ENCODE results near the gene SWSAP1. TPM values are rescaled to one million over a fixed set of nuclear protein-coding genes. Genes with fewer than 3 reads are reported as not detected.
"Not testable (repeated sequence)": the region's sequence is repeated elsewhere in the genome, so short reads cannot be mapped to it uniquely, and the experiment has no call there.

Gene SWSAP1
- total RNA-seq, 2 experiments from 2014 or later: 1.5 to 1.7 TPM

DNA sequence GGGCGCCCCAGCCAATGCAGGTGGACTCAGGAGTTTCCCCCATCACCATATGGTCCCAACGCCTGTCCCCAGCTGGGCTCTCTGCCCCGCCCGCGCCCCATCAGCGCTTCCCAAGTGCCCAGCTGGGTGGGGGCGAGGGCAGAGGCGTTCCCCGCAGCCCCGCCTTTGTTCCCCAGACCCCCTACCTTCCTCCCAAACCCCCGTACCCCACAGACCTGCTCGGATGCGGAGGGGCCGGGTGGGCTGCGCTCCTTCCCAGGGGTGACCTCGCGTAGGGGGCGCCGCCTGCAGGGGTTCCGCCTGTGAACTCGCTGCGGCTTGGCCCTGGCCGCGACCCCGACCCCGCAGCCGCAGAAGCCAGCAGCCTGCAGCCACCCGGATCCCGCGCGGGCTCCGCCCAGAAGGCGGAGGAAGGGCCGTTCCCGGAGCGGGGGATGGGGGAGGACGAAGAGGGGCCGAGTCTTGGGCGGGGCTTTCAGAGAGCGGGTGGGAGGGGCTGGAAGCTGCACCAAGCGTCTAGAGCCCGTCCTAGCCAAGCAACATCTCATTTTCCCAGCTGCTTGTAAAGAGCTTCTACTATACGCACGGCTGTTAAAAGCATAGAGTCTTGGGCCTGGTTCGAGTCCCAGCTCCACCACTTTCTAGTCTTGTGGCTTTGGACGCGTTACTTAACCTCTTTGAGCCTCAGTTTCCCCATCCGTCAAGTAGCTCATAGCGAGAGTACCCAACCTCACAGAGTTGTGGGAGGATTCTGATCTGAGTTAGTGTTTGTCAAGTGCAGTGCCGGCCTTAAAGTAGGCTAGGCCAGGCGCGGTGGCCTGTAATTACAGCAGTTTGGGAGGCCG, 35.0 kb upstream of the SWSAP1 start, which contains the start of gene RAB3D:
Gene RAB3D, minus strand, starts transcription at position 404 of the 845 bp plus-strand sequence. CDS start 2,258 bp downstream, outside the sequence.
- H3K36me3 Mint-ChIP-seq: peaks cover 17% of the 10 kb centered on the region
- intact Hi-C loops (cut with micrococcal nuclease): no loop called here
- H3K9me3 Mint-ChIP-seq: peaks cover 3% of the 10 kb centered on the region
- peaks cover 23% of the 10 kb centered on the region for H3K4me1 Mint-ChIP-seq (ENCODE audit: low read depth)
- ChIA-PET POLR2A (interaction anchor here (0.6 to 2.0 kb wide), 3 partner anchors 35 to 42 kb away, joined by 3 to 8 read pairs (median 4); partner anchors contain the start of gene SWSAP1), CTCF (interaction anchor here (0.6 to 1.8 kb wide), 3 partner anchors 42 to 46 kb away, joined by 3 to 5 read pairs (median 3); no protein-coding TSS in a partner anchor)
- H3K27me3 Mint-ChIP-seq: no peaks in the 10 kb centered on the region
- no peak within 1 kb of the TSS for H3K27ac Mint-ChIP-seq
- peak; percentile 93 for DNase-seq
- H3K4me3 Mint-ChIP-seq: peak within 1 kb of the TSS; percentile 81

DNA sequence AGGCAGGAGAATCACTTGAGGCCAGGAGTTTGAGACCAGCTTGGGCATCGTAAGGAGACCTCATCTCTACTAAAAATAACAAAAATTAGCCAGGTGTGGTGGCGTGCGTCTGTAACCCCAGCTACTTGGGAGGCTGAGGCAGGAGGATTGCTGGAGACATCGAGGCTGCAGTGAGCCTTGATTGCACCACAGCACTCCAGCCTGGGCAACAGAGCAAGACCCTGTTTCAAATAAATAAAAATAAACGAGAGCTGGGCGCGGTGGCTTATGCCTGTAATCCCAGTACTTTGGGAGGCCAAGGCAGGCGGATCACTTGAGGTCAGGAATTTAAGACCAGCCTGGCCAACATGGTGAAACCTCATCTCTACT, 34.4 kb upstream of the SWSAP1 start:
- CTCF ChIA-PET: interaction anchor here (1.8 kb wide), 1 partner anchor 43 kb away, joined by 5 read pairs; no protein-coding TSS in a partner anchor
- intact Hi-C loops (cut with micrococcal nuclease); H3K27ac Mint-ChIP-seq; H3K27me3 Mint-ChIP-seq; DNase-seq; H3K9me3 Mint-ChIP-seq: not testable (repeated sequence)
- H3K36me3 Mint-ChIP-seq: peaks cover 16% of the 10 kb centered on the region
- peaks cover 25% of the 10 kb centered on the region for H3K4me1 Mint-ChIP-seq (ENCODE audit: low read depth)
- peak overlapping the region; percentile 81 for H3K4me3 Mint-ChIP-seq
- POLR2A ChIA-PET: interaction anchor here (0.6 to 2.0 kb wide), 2 partner anchors 35 to 43 kb away, joined by 4 to 8 read pairs; partner anchors contain the start of gene SWSAP1

DNA sequence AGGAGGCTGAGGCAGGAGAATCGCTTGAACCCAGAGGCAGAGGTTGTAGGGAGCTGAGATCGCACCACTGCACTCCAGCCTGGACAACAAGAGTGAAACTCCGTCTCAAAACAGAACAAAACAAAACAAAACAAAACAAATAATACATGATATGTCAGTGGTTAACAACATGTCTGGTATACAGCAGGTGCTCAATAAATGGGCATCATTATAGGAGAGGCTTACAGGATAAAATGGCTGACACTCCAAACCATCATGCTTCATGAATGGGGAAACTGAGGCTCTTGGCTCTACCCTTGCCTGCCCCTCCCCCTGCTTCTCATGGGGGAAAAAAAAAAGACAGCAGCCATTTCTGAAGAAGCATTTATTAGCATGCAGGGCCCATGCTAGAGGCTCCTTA, 32.0 kb upstream of the SWSAP1 start:
- DNase-seq: no peak
- H3K27me3 Mint-ChIP-seq: no peaks in the 10 kb centered on the region
- no peaks in the 10 kb centered on the region for H3K9me3 Mint-ChIP-seq
- POLR2A ChIA-PET: no interaction called here
- CTCF ChIA-PET: no interaction called here
- H3K36me3 Mint-ChIP-seq: peaks cover 2% of the 10 kb centered on the region
- H3K4me1 Mint-ChIP-seq (ENCODE audit: low read depth): peaks cover 38% of the 10 kb centered on the region
- intact Hi-C loops (cut with micrococcal nuclease): no loop called here
- no peak overlapping the region for H3K4me3 Mint-ChIP-seq
- no peak overlapping the region for H3K27ac Mint-ChIP-seq

DNA sequence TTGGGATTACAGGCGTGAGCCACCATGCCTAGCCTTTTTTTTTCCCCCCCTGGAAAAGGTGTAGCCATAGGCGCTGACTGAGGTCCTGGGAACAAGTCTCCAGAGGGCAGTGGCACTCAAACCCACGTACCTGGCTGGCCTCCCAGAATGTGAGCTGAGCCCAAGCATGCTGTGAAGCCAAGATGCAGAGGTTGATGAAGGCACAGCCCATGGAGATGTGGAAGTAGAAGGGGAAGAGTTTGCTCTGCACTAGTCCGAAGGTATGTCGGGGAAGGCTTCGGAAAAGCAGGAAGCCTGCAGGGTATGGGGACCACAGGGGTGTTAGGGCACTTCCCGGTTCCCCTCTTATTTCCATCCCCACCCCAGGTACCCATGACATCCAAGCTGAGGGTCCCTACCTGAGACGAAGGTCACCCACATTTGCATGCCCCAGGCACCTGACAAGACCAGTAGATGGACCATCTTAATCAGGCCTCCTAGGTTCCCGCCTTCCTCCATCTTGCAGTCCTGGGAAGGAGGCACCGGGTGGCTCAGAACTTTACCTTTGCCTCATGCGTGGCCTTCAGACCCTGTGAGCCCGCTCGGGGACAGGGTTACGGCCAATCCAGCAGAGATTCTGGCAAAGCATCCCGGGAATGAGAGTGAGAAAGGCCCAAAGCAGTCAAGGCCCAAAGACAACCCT, 29.2 kb upstream of the SWSAP1 start:
- Mint-ChIP-seq H3K4me3 (peak overlapping the region; percentile 80), H3K27ac (peak overlapping the region; percentile 85), H3K27me3 (no peaks in the 10 kb centered on the region), H3K9me3 (peaks cover 14% of the 10 kb centered on the region), H3K4me1 (ENCODE audit: low read depth) (peaks cover 25% of the 10 kb centered on the region), H3K36me3 (peaks cover 10% of the 10 kb centered on the region)
- POLR2A ChIA-PET: interaction anchor here (0.7 to 1.9 kb wide), 3 partner anchors 30 to 253 kb away, joined by 3 to 10 read pairs (median 6); partner anchors contain the start of gene SWSAP1
- intact Hi-C loops (cut with micrococcal nuclease): no loop called here
- no peak for DNase-seq
- CTCF ChIA-PET: interaction anchor here (1.0 to 2.4 kb wide), 4 partner anchors 30 to 102 kb away, joined by 3 to 15 read pairs (median 5); partner anchors contain the start of gene SWSAP1

DNA sequence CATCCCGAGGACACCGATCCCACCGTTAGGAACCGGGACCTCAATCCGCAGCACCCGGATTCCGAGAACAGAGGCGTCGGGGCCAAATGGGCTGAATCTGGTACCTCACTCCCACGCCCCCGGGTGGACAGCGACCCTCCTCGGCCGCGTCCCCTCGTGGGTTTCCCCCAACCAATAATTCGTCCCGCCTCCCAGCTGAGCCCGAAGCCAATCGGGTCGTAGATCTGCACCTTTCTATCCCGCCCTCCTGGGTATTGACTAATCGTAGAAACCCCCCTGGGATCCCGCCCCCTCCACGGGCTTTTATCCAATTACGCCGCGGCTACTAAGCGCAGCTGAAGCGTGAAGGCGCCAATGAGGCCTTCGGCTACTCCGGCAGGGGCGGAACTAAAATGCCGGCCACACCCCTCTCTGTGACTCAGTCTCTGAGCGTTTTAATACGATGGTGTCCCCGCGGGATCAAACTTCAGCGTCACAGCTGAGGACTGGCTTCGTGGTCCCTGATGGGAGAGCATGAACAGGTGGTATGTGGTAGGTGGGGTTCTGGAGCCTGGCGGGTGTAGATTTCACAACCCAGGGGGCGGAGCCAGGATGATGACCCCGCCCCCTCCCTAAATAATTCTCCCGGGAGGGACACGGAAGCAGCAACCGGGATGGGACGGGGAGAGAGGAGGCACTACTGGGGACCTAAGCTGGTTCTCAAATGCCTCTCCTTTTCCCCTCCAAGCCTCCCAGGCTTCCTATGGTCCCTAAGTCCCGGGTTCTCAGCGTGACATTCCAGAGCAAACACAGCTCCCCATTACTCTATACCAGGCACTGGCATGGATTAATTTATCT, 28.1 kb upstream of the SWSAP1 start, which contains the start of the genes CCDC159 and TMEM205:
Gene CCDC159, plus strand, starts transcription at position 416 of the 837 bp plus-strand sequence. Its CDS starts 88 bp downstream, at position 504.
Gene TMEM205, minus strand, starts transcription at position 165 of the 837 bp plus-strand sequence. CDS start 649 bp downstream, outside the sequence.
- peak within 1 kb of the TSS; percentile 85 for H3K27ac Mint-ChIP-seq
- H3K27me3 Mint-ChIP-seq: no peaks in the 10 kb centered on the region
- H3K4me3 Mint-ChIP-seq: peak within 1 kb of the TSS; percentile 80
- ChIA-PET POLR2A (interaction anchor here (0.5 to 1.9 kb wide), 6 partner anchors 22 to 257 kb away, joined by 3 to 10 read pairs (median 3); partner anchors contain the start of genes LDLR and SWSAP1), CTCF (interaction anchor here (0.9 to 2.4 kb wide), 7 partner anchors 22 to 136 kb away, joined by 3 to 15 read pairs (median 7); partner anchors contain the start of gene SWSAP1)
- peaks cover 25% of the 10 kb centered on the region for H3K4me1 Mint-ChIP-seq (ENCODE audit: low read depth)
- H3K9me3 Mint-ChIP-seq: peaks cover 14% of the 10 kb centered on the region
- peak; percentile 100 for DNase-seq
- intact Hi-C loops (cut with micrococcal nuclease): loop anchor here (1.0 kb wide), 2 partner anchors 9 to 28 kb away; partner anchors contain the start of genes PLPPR2 and SWSAP1
- H3K36me3 Mint-ChIP-seq: peaks cover 10% of the 10 kb centered on the region

DNA sequence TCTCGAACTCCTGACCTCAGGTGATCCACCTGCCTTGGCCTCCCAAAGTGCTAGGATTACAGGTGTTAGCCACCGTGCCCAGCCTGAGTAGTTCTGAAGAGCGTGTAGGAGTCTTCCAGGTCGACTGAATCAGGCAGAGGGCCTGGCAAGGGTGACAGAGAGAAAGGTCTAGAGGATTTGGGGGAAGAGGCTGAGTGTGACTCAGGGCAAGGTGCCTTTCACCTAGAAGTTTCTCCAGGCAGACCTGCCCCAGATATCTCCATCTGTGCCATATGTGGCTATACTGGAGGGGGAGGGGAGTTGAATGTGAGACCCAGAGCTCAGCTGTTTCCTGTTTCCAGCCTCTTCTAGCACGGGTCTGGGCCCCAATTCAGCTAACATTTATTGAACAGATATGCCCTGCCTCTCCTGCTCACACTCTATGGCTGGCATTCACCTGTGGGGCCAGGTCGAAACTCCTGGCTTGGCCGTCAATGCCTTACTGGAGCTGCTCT, 26.9 kb upstream of the SWSAP1 start:
- H3K9me3 Mint-ChIP-seq: peaks cover 14% of the 10 kb centered on the region
- ChIA-PET CTCF (interaction anchor here (1.3 to 2.4 kb wide), 3 partner anchors 27 to 135 kb away, joined by 7 to 10 read pairs (median 7); partner anchors contain the start of gene SWSAP1), POLR2A (no interaction called here)
- H3K36me3 Mint-ChIP-seq: peaks cover 8% of the 10 kb centered on the region
- intact Hi-C loops (cut with micrococcal nuclease): no loop called here
- no peak overlapping the region for H3K27ac Mint-ChIP-seq
- DNase-seq: no peak
- no peaks in the 10 kb centered on the region for H3K27me3 Mint-ChIP-seq
- H3K4me3 Mint-ChIP-seq: peak overlapping the region; percentile 80
- H3K4me1 Mint-ChIP-seq (ENCODE audit: low read depth): peaks cover 25% of the 10 kb centered on the region

DNA sequence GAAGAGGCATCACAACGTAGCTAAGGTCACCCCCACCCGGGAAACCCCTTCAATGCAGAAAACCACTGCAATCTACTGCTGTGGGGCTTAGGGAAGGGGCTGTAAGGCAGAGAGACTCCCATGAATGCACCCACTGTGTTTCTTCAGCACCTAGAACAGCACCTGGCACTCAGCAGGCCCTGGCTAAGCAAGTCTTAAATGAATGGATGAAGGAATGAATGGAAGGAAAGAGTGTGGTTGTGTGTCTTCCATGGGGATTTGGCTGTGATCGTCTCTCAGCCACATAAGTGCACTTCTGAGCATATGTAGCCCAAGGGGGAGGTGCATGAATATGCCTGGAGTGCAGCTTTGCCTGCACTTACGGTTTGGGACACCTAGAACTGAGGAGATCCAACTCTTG, 25.3 kb upstream of the SWSAP1 start:
- intact Hi-C loops (cut with micrococcal nuclease): no loop called here
- ChIA-PET CTCF (no interaction called here), POLR2A (interaction anchor here (1.0 kb wide), 1 partner anchor 32 kb away, joined by 4 read pairs; no protein-coding TSS in a partner anchor)
- Mint-ChIP-seq H3K27ac (no peak overlapping the region), H3K4me3 (no peak overlapping the region), H3K4me1 (ENCODE audit: low read depth) (peaks cover 25% of the 10 kb centered on the region), H3K27me3 (no peaks in the 10 kb centered on the region), H3K9me3 (peaks cover 14% of the 10 kb centered on the region), H3K36me3 (peaks cover 8% of the 10 kb centered on the region)
- no peak for DNase-seq

DNA sequence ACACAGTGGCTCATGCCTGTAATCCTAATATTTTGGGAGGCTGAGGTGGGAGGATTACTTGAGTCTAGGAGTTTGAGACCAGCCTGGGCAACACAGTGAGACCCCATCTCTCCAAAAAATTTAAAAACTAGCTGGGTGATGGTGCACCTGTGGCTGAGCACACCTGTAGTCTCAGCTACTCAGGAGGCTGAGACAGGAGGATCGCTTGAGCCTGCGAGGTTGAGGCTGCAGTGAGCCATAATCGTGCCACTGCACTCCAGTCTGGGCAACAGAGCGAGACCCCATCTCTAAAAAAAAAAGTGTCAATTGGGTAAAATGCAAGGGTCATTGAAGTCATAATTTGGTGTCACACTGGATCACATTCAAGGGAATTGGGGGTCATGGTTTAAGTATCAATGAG, 20.4 kb upstream of the SWSAP1 start:
- POLR2A ChIA-PET, H3K9me3 Mint-ChIP-seq, CTCF ChIA-PET: not testable (repeated sequence)

DNA sequence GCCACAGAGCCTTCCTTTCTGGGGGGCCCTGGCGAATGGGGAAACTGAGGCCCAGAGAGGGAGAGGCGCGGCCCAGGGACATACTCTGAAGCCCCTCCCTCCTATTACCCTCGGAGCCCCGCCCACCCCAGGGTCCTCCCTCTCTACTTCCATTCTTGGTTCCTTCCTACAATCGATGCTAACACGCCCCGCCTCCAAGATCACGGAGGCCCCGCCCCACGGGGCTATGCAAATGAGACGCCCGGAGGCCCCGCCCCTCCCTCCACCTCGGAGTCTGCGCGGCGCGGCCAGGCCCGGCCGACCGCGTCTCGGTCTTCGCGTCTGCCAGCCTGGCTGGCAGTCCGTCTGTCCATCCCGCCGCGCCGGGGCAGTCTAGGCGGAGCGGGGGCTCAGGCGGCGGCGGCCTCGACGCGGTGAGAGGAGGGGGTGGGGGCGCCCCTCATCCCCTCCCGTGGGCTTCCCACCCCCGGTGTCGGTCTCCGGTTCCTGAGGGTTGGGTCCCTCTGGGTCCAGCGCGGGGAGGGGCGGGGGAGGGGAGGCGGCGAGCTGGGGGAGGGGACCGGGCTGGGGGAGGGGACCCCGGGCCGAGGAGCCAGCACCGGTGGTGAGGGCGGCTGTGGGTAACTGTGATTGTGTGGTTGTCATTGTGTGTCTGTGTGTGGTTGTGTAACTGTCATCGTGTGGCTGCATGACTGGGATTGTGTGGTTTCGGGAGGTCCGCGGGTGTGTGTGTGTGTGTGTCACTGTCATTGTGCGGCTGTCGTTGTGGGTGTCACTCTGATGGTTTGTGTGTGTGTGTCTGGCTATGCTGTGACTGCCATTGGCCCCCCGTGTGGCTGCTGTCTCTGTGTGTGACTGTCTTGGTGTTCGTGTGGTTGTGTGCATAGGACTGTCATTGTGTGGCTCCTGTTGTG, 19.0 kb upstream of the SWSAP1 start, which contains the start of gene PLPPR2:
Gene PLPPR2, plus strand, starts transcription at position 273 of the 914 bp plus-strand sequence. CDS start 2,242 bp downstream, outside the sequence.
- H3K4me1 Mint-ChIP-seq (ENCODE audit: low read depth): peaks cover 12% of the 10 kb centered on the region
- intact Hi-C loops (cut with micrococcal nuclease): loop anchor here (1.0 kb wide), 1 partner anchor 9 kb away; the partner anchor contains the start of genes CCDC159 and TMEM205
- H3K36me3 Mint-ChIP-seq: no peaks in the 10 kb centered on the region
- ChIA-PET POLR2A (no interaction called here), CTCF (no interaction called here)
- peak within 1 kb of the TSS; percentile 58 for H3K4me3 Mint-ChIP-seq
- no peaks in the 10 kb centered on the region for H3K27me3 Mint-ChIP-seq
- H3K9me3 Mint-ChIP-seq: no peaks in the 10 kb centered on the region
- H3K27ac Mint-ChIP-seq: no peak within 1 kb of the TSS
- DNase-seq: peak; percentile 90

More for the DNA sequence above, 20.4 kb upstream of the SWSAP1 start:
- H3K27ac Mint-ChIP-seq; intact Hi-C loops (cut with micrococcal nuclease); H3K4me3 Mint-ChIP-seq; DNase-seq; H3K36me3 Mint-ChIP-seq; H3K27me3 Mint-ChIP-seq: not testable (repeated sequence)
- H3K4me1 Mint-ChIP-seq (ENCODE audit: low read depth): peaks cover 12% of the 10 kb centered on the region

DNA sequence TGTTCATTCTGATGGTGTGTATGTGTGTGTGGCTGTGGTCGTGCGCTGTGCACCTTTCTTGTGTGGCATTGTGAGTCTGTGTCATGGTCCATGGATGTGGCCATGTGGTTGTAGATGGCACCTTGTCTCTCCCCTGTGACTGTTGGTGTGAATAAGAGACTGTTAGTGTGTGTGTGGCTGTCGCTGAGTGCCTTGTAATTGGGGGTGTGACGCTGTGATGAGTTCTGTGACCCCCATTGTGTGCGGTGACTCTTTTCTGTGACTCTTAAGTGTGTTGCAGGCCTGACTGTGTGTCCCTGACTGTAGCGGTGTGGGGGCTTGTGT, 18.4 kb upstream of the SWSAP1 start:
- Mint-ChIP-seq H3K9me3 (no peaks in the 10 kb centered on the region), H3K27ac (no peak overlapping the region), H3K36me3 (no peaks in the 10 kb centered on the region), H3K4me1 (ENCODE audit: low read depth) (peaks cover 12% of the 10 kb centered on the region), H3K27me3 (no peaks in the 10 kb centered on the region), H3K4me3 (peak overlapping the region; percentile 58)
- ChIA-PET CTCF (no interaction called here), POLR2A (no interaction called here)
- intact Hi-C loops (cut with micrococcal nuclease): no loop called here
- no peak for DNase-seq

All from activated CD4-positive, alpha-beta memory T cell treated with anti-CD3 and anti-CD28 coated beads for 36 hours (primary cell).